AG08395 (cell line): ENCODE measurements around the gene AR.
A peak's percentile ranks its signal among the peaks of the same experiment; 100 is the strongest.

Experiments used
- DNase-seq: peaks from one replicate; pipeline ENCODE4 v3.0.0; 2012; ENCODE audit warnings: mixed read lengths, low spot score

Gene AR

GRCh38 chrX:67543818-67544217 lies at the start of gene AR:
AR (plus strand) TSS chrX:67544021; CDS start chrX:67545147, 1,126 bp downstream.
- peak; percentile 15 for DNase-seq

DNA sequence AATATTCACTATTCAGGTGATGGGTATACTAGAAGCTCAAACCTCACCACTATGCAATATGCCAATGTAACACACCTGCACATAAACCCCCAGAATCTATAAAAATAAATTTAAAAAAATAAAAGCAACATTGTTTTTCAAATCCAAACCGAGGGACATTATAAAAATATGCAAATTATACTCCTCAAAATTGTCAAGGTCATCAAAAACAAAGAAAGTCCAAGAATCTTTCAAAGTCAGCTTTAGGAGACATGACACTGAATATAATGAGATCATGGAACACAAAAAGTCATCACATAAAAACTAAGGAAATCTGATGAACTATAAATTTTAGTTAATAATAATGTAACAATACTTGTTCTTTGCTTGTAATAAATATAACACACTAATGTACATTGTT lies 43.2 kb upstream of the AR start:
- DNase-seq, result no peak

DNA sequence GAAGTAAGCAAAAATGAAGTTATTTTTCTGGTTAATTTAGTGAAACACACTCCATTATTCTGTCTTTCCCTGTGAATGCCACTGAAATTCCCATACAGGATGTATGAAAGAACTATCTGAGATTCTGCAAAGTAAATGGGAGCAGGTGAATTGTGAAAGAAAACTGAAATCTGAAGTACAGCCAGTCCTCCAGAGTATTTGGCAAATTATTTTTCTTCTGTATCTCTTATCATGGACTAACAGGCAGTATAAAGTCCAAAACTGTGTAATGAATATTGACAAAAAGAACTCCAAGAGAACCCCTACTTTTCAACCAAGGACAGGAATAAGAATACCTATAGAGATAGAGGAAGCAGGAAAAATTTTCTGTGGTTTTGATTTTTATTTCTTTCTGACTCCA lies 40.8 kb upstream of the AR start:
- DNase-seq, result no peak

DNA sequence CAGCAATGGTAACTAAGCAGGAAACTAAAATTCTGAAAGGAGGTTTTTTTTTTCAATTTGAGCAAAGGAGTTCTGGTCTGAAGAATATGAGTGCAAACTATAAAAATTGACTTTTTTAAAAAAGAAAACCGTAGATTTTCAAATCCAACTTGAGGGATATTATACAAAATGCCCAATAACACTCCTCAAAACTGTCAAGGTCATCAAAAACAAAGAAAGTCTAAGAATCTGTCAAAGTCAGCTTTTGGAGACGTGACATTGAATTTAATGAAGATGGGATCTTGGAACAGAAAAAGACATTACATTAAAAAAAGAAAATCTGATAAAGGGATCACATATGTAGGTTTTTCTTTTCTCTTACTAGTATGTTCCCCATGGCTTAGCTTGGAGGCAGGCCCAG lies 40.4 kb upstream of the AR start:
- no peak for DNase-seq

DNA sequence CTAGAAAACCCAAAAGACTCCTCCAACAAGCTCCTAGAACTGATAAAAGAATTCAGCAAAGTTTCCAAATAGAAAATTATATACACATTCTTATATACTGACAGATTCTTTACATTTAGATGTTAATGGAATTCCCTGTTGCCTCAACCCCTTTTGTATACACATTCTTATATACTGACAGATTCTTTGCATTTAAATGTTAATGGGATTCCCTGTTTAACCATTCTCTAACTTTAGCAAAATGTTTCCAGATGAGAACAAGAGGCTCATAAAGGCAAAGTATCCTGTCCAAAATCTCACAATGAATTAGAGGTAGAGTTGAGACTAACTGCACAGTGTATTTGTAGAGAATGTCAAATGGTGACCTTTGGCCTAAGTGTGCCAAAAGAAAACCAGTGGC lies 23.1 kb upstream of the AR start:
- DNase-seq, result no peak

GRCh38 chrX:67523002-67523681 lies 20.7 kb upstream of the AR start:
- no peak for DNase-seq

DNA sequence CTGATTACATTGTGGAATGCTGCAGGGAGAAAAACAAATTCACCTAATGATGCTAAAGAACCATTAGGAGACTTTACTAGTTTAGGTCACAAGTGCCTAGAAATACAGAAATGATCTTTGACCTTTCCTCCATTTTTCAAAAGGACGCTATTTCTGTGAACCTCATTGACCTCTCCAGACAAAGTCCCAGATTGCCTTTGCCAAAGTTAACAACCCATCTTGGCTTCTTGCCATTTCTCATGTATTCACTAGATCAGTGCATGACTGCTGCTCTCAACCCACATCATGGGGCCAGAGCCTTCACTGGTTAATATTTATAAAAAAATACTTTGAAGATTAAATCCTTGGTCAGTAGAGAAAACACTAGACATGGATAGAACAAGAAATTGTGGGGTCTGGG lies 19.9 kb upstream of the AR start:
- DNase-seq, result no peak

- no peak for DNase-seq
Observed at GRCh38 chrX:67524428-67524827, 19.4 kb upstream of the AR start.

DNA sequence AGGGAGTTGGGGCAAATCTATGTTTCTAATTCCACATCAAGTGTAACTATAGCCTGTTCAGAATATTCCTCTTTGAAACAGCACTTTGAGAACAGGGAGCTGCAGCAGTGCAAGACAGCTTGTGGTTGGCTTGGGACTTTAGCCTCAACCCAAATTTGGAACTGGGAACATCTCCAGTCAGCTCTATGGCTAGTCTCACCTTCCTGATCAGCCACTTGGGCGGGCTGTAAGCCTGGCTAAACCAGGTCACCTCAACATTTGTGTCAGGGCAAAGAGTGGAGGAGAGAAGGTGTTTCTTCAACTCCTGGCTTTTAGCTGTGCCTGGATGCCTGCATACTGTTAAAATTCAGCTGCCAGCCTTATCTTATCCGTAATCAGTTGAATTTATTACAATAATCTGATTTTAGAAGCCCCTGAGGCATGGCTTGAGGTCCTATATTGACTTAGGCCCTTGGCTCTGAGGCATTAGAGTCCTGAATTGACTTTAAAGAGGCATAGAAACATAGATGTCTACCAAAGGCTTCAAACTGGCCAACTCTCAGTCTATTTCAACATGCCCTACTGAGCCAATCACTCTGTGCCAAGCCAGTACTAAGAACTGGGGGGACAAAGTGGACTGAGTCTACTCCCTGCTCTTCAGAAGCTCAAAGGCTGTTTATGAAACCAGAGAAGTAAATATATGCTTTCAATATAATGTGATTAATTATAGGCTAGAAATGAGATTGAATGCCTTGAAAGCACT lies 18.7 kb upstream of the AR start:
- no peak for DNase-seq

DNA sequence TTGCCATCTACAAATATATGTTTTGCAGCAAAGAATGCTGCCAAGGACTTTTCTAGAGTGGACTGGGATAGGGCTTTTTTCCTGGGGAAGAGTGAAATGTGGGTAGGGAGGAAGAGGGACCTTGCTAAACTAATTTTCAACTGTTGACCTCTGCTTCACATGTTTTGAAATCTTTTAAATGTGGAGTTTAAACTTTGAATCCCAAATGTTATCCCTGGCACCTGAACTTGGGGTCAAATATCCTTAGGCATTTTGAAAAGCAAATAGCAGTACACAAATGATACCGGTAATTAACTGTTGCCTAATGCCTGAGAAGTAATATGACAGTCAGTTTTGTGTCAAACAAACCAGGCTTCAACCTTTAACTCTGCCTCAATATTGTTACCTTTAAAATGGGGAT lies 7.3 kb upstream of the AR start:
- DNase-seq, result no peak

- DNase-seq, result no peak
Observed at GRCh38 chrX:67538383-67538782, 5.4 kb upstream of the AR start.

DNA sequence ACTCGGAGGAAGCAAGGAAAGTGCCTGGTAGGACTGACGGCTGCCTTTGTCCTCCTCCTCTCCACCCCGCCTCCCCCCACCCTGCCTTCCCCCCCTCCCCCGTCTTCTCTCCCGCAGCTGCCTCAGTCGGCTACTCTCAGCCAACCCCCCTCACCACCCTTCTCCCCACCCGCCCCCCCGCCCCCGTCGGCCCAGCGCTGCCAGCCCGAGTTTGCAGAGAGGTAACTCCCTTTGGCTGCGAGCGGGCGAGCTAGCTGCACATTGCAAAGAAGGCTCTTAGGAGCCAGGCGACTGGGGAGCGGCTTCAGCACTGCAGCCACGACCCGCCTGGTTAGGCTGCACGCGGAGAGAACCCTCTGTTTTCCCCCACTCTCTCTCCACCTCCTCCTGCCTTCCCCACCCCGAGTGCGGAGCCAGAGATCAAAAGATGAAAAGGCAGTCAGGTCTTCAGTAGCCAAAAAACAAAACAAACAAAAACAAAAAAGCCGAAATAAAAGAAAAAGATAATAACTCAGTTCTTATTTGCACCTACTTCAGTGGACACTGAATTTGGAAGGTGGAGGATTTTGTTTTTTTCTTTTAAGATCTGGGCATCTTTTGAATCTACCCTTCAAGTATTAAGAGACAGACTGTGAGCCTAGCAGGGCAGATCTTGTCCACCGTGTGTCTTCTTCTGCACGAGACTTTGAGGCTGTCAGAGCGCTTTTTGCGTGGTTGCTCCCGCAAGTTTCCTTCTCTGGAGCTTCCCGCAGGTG lies 637 bp downstream of the AR start:
- no peak for DNase-seq

GRCh38 chrX:67545036-67545821 lies 1.4 kb downstream of the AR start:
- no peak for DNase-seq

DNA sequence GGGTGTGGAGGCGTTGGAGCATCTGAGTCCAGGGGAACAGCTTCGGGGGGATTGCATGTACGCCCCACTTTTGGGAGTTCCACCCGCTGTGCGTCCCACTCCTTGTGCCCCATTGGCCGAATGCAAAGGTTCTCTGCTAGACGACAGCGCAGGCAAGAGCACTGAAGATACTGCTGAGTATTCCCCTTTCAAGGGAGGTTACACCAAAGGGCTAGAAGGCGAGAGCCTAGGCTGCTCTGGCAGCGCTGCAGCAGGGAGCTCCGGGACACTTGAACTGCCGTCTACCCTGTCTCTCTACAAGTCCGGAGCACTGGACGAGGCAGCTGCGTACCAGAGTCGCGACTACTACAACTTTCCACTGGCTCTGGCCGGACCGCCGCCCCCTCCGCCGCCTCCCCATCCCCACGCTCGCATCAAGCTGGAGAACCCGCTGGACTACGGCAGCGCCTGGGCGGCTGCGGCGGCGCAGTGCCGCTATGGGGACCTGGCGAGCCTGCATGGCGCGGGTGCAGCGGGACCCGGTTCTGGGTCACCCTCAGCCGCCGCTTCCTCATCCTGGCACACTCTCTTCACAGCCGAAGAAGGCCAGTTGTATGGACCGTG lies 2.2 kb downstream of the AR start:
- peak; percentile 12 for DNase-seq

DNA sequence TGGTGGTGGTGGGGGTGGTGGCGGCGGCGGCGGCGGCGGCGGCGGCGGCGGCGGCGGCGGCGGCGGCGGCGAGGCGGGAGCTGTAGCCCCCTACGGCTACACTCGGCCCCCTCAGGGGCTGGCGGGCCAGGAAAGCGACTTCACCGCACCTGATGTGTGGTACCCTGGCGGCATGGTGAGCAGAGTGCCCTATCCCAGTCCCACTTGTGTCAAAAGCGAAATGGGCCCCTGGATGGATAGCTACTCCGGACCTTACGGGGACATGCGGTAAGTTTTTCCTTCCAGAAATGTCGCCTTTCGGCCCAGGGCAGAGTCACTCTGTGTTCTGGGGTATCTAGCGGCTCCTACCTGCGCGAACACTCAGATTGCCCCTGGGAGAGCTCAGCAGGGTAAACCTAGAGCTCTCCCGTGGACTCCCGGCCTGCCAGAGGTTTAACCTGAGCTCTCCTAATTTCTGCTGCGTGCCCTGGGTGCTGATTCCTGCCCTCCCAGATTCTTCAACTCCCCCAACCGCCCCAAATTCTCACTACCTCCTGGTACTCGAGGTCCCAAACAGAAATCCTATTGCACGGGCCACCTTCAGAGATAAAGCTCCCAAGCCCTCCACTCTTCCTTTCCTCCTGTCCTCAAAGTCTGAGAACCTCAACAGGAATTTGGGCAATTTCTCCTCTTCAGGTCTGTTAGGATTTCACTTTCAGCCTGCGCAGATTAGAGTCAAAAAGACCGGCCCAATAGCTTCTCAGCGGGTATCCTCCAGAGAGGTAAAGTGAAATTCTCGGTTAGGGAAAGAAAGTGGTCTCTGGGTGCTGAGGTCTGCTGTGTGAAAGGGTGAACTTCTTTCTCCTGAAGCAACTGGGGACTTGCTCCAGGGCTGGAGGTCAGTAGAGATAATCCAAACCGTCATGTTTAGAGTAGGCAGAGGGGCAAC lies 2.9 kb downstream of the AR start:
- DNase-seq, result no peak

DNA sequence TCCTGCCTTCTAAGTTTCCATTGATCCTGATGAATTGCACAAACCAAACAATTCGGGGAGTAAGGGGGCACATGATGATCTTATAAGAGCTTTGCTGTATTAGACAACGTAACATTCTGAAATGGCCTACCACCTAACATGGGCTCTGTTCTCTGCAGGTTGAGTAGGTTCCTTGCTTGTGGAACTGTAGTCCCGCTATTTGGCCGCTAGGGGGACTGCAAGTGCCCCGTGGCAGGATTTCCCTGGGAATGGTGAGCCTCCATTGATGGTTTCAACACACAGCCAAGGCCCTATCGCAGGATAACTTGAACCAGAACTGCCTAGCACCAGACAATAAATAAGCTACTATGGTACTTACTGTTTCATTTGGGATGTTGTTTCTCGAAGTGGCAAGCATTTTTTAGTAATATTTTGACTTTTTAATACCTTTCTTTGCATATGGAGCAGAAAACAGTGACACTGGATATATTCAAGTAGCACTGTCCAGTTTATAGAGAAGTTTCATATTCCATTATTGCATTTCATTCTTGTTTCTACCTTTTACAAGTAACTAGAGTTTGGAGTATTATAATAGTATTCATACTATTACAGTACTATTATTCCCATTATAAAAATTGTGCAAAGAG lies 11.9 kb downstream of the AR start:
- DNase-seq, result peak; percentile 60

GRCh38 chrX:67558267-67558666 lies 14.4 kb downstream of the AR start:
- no peak for DNase-seq

GRCh38 chrX:67563469-67564448 lies 19.9 kb downstream of the AR start:
- no peak for DNase-seq

- DNase-seq, result no peak
Observed at GRCh38 chrX:67564475-67564874, 20.7 kb downstream of the AR start.
